RWPE2 (cell line): ENCODE data around the gene TARS1.

Experiments used
- ATAC-seq: fragments of 200-7000 bp; cut with Tn5 transposase; 3 replicates; pipeline ENCODE4 v1.9.1; 2021; ENCODE audit warnings: low read depth
- DNase-seq: peaks from one replicate; pipeline ENCODE4 v3.0.0-alpha.2; 2020; ENCODE audit warnings: low spot score
- H3K27ac ChIP-seq: fragments of 450-650 bp; 2 replicates; pipeline ENCODE4 v1.5.1; 2017; ENCODE audit warnings: mild to moderate bottlenecking; ENCODE audit not compliant: poor library complexity, severe bottlenecking
- H3K27me3 ChIP-seq: fragments of 250-450 bp; sonication (Bioruptor Pico); 2 replicates; pipeline ENCODE4 v1.5.1; 2021; ENCODE audit warnings: mild to moderate bottlenecking, moderate library complexity; ENCODE audit not compliant: insufficient read depth, poor library complexity, severe bottlenecking
- H3K36me3 ChIP-seq: fragments of 250-450 bp; sonication (Bioruptor Pico); 2 replicates; pipeline ENCODE4 v1.5.1; 2020; ENCODE audit warnings: low read depth, mild to moderate bottlenecking, moderate library complexity
- H3K4me1 ChIP-seq: fragments of 250-450 bp; sonication (Bioruptor Pico); 2 replicates; pipeline ENCODE4 v1.5.1; 2021; ENCODE audit warnings: mild to moderate bottlenecking, moderate library complexity; ENCODE audit not compliant: insufficient read depth, poor library complexity, severe bottlenecking
- H3K4me3 ChIP-seq: fragments of 250-450 bp; sonication (Bioruptor Pico); 2 replicates; pipeline ENCODE4 v1.5.1; 2021; ENCODE audit warnings: mild to moderate bottlenecking, moderate library complexity; ENCODE audit not compliant: severe bottlenecking
- H3K9me3 ChIP-seq: fragments of 250-450 bp; sonication (Bioruptor Pico); 2 replicates; pipeline ENCODE4 v1.5.1; 2021; ENCODE audit warnings: mild to moderate bottlenecking, moderate library complexity; ENCODE audit not compliant: severe bottlenecking
- TF ChIP-seq, protein P1 (sequence below): fragments of 450-650 bp; IDR thresholded peaks from one replicate; pipeline ENCODE4 v1.5.1; 2017; ENCODE audit warnings: mild to moderate bottlenecking, moderate library complexity; ENCODE audit not compliant: poor library complexity, severe bottlenecking

The TARS1 gene

DNA sequence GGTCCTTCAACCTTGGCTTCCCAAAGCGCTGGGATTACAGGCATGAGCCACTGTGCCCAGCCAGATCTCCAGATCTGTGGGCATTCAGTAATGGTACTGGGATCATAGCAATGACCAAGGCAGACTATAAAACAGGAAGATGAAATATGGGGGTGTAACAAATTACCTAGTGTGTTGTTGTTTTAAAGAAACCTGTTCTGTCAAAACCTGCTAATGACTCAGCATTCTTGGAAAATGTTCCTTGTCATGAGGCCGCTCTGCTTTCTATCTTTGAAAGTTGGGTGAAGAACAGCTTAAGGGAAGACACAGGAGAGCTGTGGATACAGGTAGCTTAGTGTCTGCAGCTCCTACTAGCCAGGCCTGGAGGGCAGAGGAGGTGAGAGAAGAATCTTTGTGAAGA, 19.4 kb downstream of the TARS1 start:
- H3K4me1 ChIP-seq = no peaks in the 10 kb centered on the region
- H3K36me3 ChIP-seq = peaks cover 100% of the 10 kb centered on the region
- H3K27me3 ChIP-seq = no peaks in the 10 kb centered on the region
- DNase-seq = no peak
- TF ChIP-seq, protein P1, sequence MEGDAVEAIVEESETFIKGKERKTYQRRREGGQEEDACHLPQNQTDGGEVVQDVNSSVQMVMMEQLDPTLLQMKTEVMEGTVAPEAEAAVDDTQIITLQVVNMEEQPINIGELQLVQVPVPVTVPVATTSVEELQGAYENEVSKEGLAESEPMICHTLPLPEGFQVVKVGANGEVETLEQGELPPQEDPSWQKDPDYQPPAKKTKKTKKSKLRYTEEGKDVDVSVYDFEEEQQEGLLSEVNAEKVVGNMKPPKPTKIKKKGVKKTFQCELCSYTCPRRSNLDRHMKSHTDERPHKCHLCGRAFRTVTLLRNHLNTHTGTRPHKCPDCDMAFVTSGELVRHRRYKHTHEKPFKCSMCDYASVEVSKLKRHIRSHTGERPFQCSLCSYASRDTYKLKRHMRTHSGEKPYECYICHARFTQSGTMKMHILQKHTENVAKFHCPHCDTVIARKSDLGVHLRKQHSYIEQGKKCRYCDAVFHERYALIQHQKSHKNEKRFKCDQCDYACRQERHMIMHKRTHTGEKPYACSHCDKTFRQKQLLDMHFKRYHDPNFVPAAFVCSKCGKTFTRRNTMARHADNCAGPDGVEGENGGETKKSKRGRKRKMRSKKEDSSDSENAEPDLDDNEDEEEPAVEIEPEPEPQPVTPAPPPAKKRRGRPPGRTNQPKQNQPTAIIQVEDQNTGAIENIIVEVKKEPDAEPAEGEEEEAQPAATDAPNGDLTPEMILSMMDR = no peak
- no peaks in the 10 kb centered on the region for H3K9me3 ChIP-seq
- no peak for ATAC-seq
- no peak overlapping the region for H3K4me3 ChIP-seq
- no peak overlapping the region for H3K27ac ChIP-seq

DNA sequence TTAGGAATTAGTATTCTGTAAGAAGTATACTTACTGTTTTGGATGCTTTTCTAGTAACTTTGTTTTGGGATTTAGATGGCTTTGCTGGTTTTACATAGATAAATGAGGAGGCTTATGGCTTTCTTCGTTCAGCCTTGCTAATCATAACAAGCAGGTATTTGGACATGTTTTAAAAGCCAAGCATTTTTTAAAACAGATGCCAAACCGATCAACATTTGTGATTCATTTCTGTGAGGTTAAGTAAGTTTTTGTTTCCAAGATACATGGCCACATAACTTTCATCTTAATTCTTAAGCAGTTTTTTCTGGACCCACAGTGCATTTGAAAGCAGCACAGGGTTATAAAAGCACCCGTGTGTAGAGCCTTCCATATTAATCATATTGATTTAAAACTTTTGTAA, 21.7 kb downstream of the TARS1 start:
- Histone ChIP-seq H3K4me1 (no peaks in the 10 kb centered on the region), H3K27ac (no peak overlapping the region), H3K27me3 (no peaks in the 10 kb centered on the region), H3K36me3 (peaks cover 100% of the 10 kb centered on the region), H3K9me3 (no peaks in the 10 kb centered on the region), H3K4me3 (no peak overlapping the region)
- DNase-seq = no peak
- TF ChIP-seq, protein P1 = no peak
- no peak for ATAC-seq

DNA sequence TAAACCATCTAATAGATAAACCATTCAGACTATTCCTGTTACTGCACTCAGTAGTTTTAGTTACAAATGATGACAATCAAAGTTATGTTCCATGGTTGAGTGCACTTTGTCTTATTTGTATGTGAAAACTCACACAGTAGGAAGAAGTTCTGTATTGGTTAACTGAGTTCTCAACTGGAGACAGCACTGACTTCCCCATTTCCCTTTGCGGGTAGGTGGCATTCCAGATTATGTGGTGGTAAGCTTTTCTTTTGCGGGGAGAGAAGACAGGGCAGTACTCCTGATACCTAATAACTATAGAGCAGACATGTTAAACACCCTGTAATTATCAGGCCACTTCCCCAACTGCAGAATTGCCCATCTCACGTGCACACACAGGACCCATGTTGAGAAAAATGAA, 24.4 kb downstream of the TARS1 start:
- H3K9me3 ChIP-seq = no peaks in the 10 kb centered on the region
- ATAC-seq (no peak), DNase-seq (no peak)
- H3K4me1 ChIP-seq = no peaks in the 10 kb centered on the region
- H3K27ac ChIP-seq = no peak overlapping the region
- H3K27me3 ChIP-seq = no peaks in the 10 kb centered on the region
- peaks cover 100% of the 10 kb centered on the region for H3K36me3 ChIP-seq
- no peak overlapping the region for H3K4me3 ChIP-seq
- TF ChIP-seq, protein P1 = no peak

DNA sequence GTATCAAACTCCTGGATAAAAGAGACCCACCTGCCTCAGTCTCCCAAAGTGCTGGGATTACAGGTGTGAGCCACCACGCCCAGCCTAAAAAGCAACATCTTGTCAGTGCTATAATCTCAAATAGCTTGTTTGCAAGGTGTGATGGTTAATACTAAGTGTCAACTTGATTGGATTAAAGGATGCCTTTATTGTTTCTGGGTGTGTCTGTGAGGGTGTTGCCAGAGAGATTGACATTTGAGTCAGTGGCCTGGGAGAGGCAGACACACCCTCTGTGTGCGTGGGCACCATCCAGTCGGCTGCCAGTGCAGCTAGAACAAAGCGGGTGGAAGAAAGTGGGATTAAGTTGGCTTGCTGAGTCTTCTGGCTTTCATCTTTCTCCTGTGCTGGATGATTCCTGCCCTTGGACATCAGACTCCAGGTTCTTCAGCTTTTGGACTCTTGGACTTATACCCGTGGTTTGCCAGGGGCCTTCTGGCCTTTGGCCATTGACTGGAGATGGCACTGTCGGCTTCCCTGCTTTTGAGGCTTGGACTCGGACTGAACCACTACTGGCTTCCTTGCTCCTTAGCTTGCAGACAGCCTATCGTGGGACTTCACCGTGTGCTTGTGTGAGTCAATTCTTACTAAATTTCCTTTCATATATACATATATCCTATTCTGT, 28.1 kb downstream of the TARS1 start:
- Histone ChIP-seq H3K9me3 (no peaks in the 10 kb centered on the region), H3K27me3 (no peaks in the 10 kb centered on the region), H3K27ac (no peak overlapping the region), H3K4me3 (no peak overlapping the region), H3K4me1 (no peaks in the 10 kb centered on the region), H3K36me3 (peaks cover 100% of the 10 kb centered on the region)
- TF ChIP-seq, protein P1 = no peak
- ATAC-seq (peak; percentile 49; the same call in 2 of the 3 replicates), DNase-seq (no peak)

DNA sequence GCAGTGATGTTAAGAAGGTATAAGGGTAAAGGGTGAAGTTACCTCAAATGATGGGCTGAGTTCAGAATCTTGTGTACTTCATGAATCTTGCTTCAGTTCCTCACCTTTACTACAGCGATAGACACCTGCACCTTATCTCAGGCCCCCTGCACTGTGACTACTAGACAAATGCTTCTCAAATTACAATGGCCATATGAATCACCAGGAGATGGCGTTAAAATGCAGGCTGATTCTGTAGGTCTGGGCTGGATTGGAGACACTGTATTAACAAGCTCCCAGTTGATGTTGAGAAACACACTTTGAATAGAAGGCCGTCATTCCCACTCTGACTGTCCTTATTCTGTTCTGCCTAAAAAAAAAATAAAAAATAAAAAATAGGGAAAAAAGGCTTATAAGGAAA, 29.8 kb downstream of the TARS1 start:
- Histone ChIP-seq H3K36me3 (peaks cover 100% of the 10 kb centered on the region), H3K9me3 (peaks cover 2% of the 10 kb centered on the region), H3K27ac (no peak overlapping the region), H3K27me3 (no peaks in the 10 kb centered on the region), H3K4me1 (no peaks in the 10 kb centered on the region), H3K4me3 (no peak overlapping the region)
- ATAC-seq = peak; percentile 47; the same call in 2 of the 3 replicates
- TF ChIP-seq, protein P1 = peak; percentile 12
- no peak for DNase-seq
